Lower lobe of right lung (tissue), 2 donors: ENCODE data around the gene TET1. TPM values are rescaled to one million over a fixed set of nuclear protein-coding genes. Genes with fewer than 3 reads are reported as not detected.

ENCODE experiments used
- ATAC-seq, 2 donors: fragments of 200-7000 bp; cut with Tn5 transposase; one replicate each; pipeline ENCODE4 v1.9.1; 2020 to 2022; ENCODE audit warnings: mild to moderate bottlenecking in 2 of 2, moderate library complexity in 2 of 2
- DNase-seq: peaks from one replicate; pipeline ENCODE4 v3.0.0-alpha.2; 2020
- H3K27ac ChIP-seq: fragments of 200-600 bp; one replicate; pipeline ENCODE4 v1.8.0; 2022
- H3K27me3 ChIP-seq: fragments of 200-600 bp; one replicate; pipeline ENCODE4 v1.8.0; 2022; ENCODE audit warnings: low read depth
- H3K36me3 ChIP-seq: fragments of 200-600 bp; one replicate; pipeline ENCODE4 v1.8.0; 2022; ENCODE audit warnings: mild to moderate bottlenecking
- H3K4me1 ChIP-seq: fragments of 200-600 bp; one replicate; pipeline ENCODE4 v1.8.0; 2022
- H3K4me3 ChIP-seq: fragments of 200-600 bp; one replicate; pipeline ENCODE4 v1.8.0; 2022; ENCODE audit warnings: mild to moderate bottlenecking
- H3K9me3 ChIP-seq: fragments of 200-600 bp; one replicate; pipeline ENCODE4 v1.8.0; 2022
- CTCF ChIP-seq: fragments of 200-600 bp; IDR thresholded peaks from one replicate; pipeline ENCODE4 v1.8.0; 2022; ENCODE audit warnings: antibody characterized with exemption, mild to moderate bottlenecking
- intact Hi-C: fragments of 100-400 bp; cut with DNase I; formaldehyde crosslinking; loops from one replicate; pipeline ENCODE4 v1.11.0; 2022
- total RNA-seq: library from RNA; stranded (reverse); fragmentation: NEBNext Ultra II Directional; extraction: Animal tissue kit (Norgen Biotek cat#: 25700); gene quantifications from one replicate; pipeline ENCODE4 v1.2.1, GENCODE V29; 2021
- donor health status: DM: no; HTN: yes; CAD: no; lungs with severe emphysema.

Gene TET1
- total RNA-seq, 1 donor from 2014 or later = 1.8 TPM

DNA sequence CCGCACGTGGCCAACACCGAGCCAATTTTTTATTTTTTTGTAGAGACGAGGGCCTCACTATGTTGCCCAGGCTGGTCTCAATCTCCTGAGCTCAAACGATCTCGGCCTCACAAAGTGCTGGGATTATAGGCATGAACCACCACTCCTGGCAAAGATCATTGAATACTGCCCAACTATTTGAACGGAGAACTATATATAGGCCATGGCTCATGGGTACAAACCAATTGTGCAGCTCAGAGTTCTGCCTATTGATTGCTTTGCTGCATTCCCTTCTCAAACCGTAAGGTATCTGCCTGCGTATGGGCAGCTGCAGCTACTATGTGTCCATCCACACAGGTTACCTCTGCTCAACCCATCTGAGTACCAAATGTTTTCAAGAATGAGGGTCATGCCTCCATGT, 23.2 kb upstream of the TET1 start:
- Histone ChIP-seq H3K27me3 (no peaks in the 10 kb centered on the region), H3K4me1 (no peaks in the 10 kb centered on the region), H3K9me3 (no peaks in the 10 kb centered on the region), H3K4me3 (no peak overlapping the region), H3K36me3 (no peaks in the 10 kb centered on the region), H3K27ac (no peak overlapping the region)
- no peak for DNase-seq
- no peak for TF ChIP-seq CTCF
- intact Hi-C loops = no loop called here
- ATAC-seq = no peak

DNA sequence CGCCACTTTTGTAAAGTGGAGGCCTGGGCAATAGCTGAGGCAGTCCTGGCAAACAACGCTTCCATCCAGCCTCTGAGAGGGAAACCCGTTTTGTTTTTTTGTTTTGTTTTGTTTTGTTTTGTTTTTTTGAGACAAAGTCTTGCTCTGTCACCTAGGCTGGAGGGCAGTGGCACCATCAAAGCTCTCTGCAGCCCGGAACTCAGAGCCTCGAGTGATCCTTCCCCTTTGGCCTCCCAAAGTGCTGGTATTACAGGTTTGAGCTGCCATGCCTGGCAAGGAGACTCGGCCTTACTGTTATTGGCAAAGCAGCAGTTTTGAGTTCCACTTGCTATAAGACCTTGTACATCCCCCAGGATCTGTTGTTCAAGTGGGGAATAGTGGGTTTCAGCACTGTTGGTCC, 22.3 kb upstream of the TET1 start:
- no peak for ATAC-seq
- H3K9me3 ChIP-seq = no peaks in the 10 kb centered on the region
- no peak overlapping the region for H3K4me3 ChIP-seq
- no peaks in the 10 kb centered on the region for H3K4me1 ChIP-seq
- intact Hi-C loops = no loop called here
- H3K36me3 ChIP-seq = no peaks in the 10 kb centered on the region
- no peaks in the 10 kb centered on the region for H3K27me3 ChIP-seq
- H3K27ac ChIP-seq = no peak overlapping the region
- DNase-seq = no peak
- TF ChIP-seq CTCF = no peak

DNA sequence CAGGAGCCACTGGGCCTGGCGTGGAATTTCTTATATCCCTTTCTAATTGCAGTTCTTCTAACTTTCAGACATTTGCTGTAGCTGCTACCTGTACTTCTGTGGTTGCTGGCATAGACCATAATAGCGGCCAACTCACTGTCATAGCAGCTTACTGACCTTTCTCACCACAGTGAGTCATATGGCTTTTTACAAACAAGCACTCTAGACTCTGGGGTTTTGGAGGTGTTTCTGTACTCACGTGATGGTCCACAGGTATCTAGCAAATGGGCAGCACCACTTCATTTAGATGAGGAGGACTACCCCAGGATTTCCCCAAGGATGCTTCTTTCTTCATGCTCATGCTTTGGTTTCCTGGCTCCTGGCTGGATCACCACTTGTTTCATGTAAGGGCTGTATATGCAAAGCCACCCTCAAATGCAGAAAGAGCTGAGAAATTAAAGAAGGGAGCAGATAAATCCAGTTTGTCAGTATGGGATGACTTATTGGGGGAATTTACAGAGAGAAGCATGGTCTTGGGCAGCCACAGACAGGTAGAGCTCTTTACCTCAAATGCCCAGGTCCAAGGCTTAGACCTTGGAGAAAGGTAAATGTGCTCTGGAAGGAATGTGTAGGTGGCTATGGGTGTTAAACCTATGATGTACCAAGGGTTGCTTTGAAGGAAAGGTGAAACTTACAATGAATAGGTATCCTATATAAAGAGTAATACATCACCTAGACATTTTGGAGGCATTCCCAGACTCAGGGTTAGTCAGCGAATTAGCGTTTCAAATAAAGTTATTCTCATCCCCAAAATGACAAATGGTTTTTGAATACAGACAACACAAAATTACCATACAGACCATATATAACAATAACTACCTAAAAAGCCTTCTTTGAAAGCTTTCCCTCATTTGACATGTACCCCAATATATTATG, 16.9 kb upstream of the TET1 start:
- intact Hi-C loops = no loop called here
- H3K4me3 ChIP-seq = no peak overlapping the region
- H3K9me3 ChIP-seq = no peaks in the 10 kb centered on the region
- H3K36me3 ChIP-seq = no peaks in the 10 kb centered on the region
- ATAC-seq = no peak
- DNase-seq = no peak
- H3K4me1 ChIP-seq = no peaks in the 10 kb centered on the region
- TF ChIP-seq CTCF = no peak
- H3K27me3 ChIP-seq = no peaks in the 10 kb centered on the region
- H3K27ac ChIP-seq = no peak overlapping the region

- Histone ChIP-seq H3K36me3 (no peaks in the 10 kb centered on the region), H3K27ac (no peak overlapping the region), H3K4me3 (no peak overlapping the region), H3K9me3 (no peaks in the 10 kb centered on the region), H3K27me3 (no peaks in the 10 kb centered on the region), H3K4me1 (no peaks in the 10 kb centered on the region)
- TF ChIP-seq CTCF = peak; percentile 81
- ATAC-seq = peak; percentile 83 to 88
- no peak for DNase-seq
- intact Hi-C loops = no loop called here
These were observed 9.3 kb upstream of the TET1 start for GRCh38 chr10:68550747-68551411.

GRCh38 chr10:68553138-68553537, 7.0 kb upstream of the TET1 start:
- Histone ChIP-seq H3K4me3 (no peak overlapping the region), H3K36me3 (no peaks in the 10 kb centered on the region), H3K27ac (no peak overlapping the region), H3K9me3 (no peaks in the 10 kb centered on the region), H3K27me3 (no peaks in the 10 kb centered on the region), H3K4me1 (no peaks in the 10 kb centered on the region)
- TF ChIP-seq CTCF = no peak
- ATAC-seq (no peak), DNase-seq (no peak)
- intact Hi-C loops = no loop called here
